Smooth muscle cell (in vitro differentiated cells): ENCODE data around the gene NKAIN2. TPM values are rescaled to one million over a fixed set of nuclear protein-coding genes. Genes with fewer than 3 reads are reported as not detected.

Experiments
- DNase-seq: peaks from one replicate; lab custom pipeline; 2025; ENCODE audit not compliant: unreplicated experiment; lab: John Stamatoyannopoulos, UW
- H2AFZ ChIP-seq: fragments of 200-600 bp; sonication (generic); 2 replicates; pipeline ENCODE4 v1.6.0; 2016; ENCODE audit warnings: antibody characterized with exemption, low read depth, mild to moderate bottlenecking
- H3F3A ChIP-seq: fragments of 200-600 bp; sonication (generic); 2 replicates; pipeline ENCODE4 v1.6.0; 2017; ENCODE audit warnings: antibody characterized with exemption, low read depth
- H3K27ac ChIP-seq: fragments of 200-600 bp; sonication (generic); 2 replicates; pipeline ENCODE4 v1.5.1; 2016; ENCODE audit warnings: low read depth, mild to moderate bottlenecking
- H3K27me3 ChIP-seq: fragments of 200-600 bp; sonication (generic); 2 replicates; pipeline ENCODE4 v1.6.1; 2016; ENCODE audit warnings: low read depth, mild to moderate bottlenecking
- H3K36me3 ChIP-seq: fragments of 200-600 bp; sonication (generic); 2 replicates; pipeline ENCODE4 v1.5.1; 2016; ENCODE audit warnings: low read depth
- H3K4me1 ChIP-seq: fragments of 200-600 bp; sonication (generic); 2 replicates; pipeline ENCODE4 v1.5.1; 2016; ENCODE audit warnings: low read depth
- H3K4me2 ChIP-seq: fragments of 200-600 bp; sonication (generic); 2 replicates; pipeline ENCODE4 v1.6.0; 2016; ENCODE audit warnings: mild to moderate bottlenecking
- H3K4me3 ChIP-seq: fragments of 200-600 bp; sonication (generic); 2 replicates; pipeline ENCODE4 v1.5.1; 2016; ENCODE audit warnings: mild to moderate bottlenecking
- H3K79me2 ChIP-seq: fragments of 200-600 bp; sonication (generic); 2 replicates; pipeline ENCODE4 v1.6.0; 2016; ENCODE audit warnings: low read depth, mild to moderate bottlenecking
- H3K9ac ChIP-seq: fragments of 200-600 bp; sonication (generic); 2 replicates; pipeline ENCODE4 v1.6.0; 2016; ENCODE audit warnings: low read depth
- H3K9me3 ChIP-seq: fragments of 200-600 bp; sonication (generic); replicated peaks from 2 replicates; pipeline ENCODE4 v1.5.1; 2016; ENCODE audit warnings: low read depth
- H4K20me1 ChIP-seq: fragments of 200-600 bp; sonication (generic); 2 replicates; pipeline ENCODE4 v1.6.0; 2016; ENCODE audit warnings: low read depth
- CTCF ChIP-seq: fragments of 200-600 bp; sonication (generic); IDR thresholded peaks from 2 replicates; pipeline ENCODE4 v1.5.1; 2017; ENCODE audit warnings: borderline replicate concordance, mild to moderate bottlenecking, antibody characterized with exemption; ENCODE audit not compliant: insufficient read depth, poor library complexity, severe bottlenecking
- WGBS: methylation state at CpG from one replicate; pipeline ENCODE4 v1.1.7; 2016; ENCODE audit warnings: low lambda C conversion rate; 5-methylcytosine and 5-hydroxymethylcytosine counted together
- polyA plus RNA-seq: library from polyadenylated mRNA; unstranded; fragments of >200 nt; fragmentation: Nextera tagmentation; extraction: Ambion mirVana; gene quantifications from 2 replicates; pipeline ENCODE4 v1.2.1, GENCODE V29; 2016
- total RNA-seq: library from RNA; depleted of rRNA; stranded (reverse); fragments of >200 nt; gene quantifications from 2 replicates; pipeline ENCODE4 v1.2.3, GENCODE V29; 2014

The NKAIN2 gene
- total and polyA plus RNA-seq, 2 experiments from 2014 or later: 0.09 TPM; not detected in 1

- no peak overlapping the region for H3K4me2 ChIP-seq
- no peaks in the 10 kb centered on the region for H3K27me3 ChIP-seq
- H3K9ac ChIP-seq: no peak overlapping the region
- 79% methylated on average over 4 of the region's 4 CpGs for WGBS
- H3K36me3 ChIP-seq: no peaks in the 10 kb centered on the region
- no peak overlapping the region for H2AFZ ChIP-seq
- no peaks in the 10 kb centered on the region for H3F3A ChIP-seq
- peaks cover 5% of the 10 kb centered on the region for H3K4me1 ChIP-seq
- no peak overlapping the region for H3K4me3 ChIP-seq
- H3K79me2 ChIP-seq: no peaks in the 10 kb centered on the region
- no peak overlapping the region for H3K27ac ChIP-seq
- no peaks in the 10 kb centered on the region for H4K20me1 ChIP-seq
- TF ChIP-seq CTCF: no peak
- no peak for DNase-seq
- no peaks in the 10 kb centered on the region for H3K9me3 ChIP-seq
Measured at GRCh38 chr6:124420116-124420840, 616.6 kb downstream of the NKAIN2 start.

DNA sequence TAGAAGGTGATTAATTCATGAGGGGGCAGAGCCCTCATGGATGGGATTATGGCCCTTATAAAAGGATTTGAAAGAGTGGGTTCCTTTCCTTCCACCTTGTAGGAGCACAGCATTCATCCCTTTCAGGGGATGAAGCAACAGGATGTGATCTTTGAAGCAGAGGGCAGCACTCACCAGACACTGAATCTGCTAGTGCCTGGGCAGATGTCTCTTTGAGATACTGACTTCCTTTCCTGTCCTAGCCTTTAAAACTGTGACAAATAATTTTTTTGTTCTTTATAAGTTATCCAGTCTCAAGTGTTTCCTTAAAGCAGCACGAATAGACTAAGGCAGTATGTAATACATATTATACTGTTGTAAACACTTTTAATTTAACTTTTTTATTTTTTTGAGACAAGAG, 620.0 kb downstream of the NKAIN2 start:
- no peak overlapping the region for H3K9ac ChIP-seq
- no peaks in the 10 kb centered on the region for H3K36me3 ChIP-seq
- no peaks in the 10 kb centered on the region for H3K79me2 ChIP-seq
- no peaks in the 10 kb centered on the region for H3K9me3 ChIP-seq
- H4K20me1 ChIP-seq: no peaks in the 10 kb centered on the region
- H3K4me3 ChIP-seq: no peak overlapping the region
- peaks cover 5% of the 10 kb centered on the region for H3K4me1 ChIP-seq
- no peak for DNase-seq
- H3K4me2 ChIP-seq: no peak overlapping the region
- no peak for TF ChIP-seq CTCF
- no peaks in the 10 kb centered on the region for H3K27me3 ChIP-seq
- H3F3A ChIP-seq: no peaks in the 10 kb centered on the region
- no peak overlapping the region for H3K27ac ChIP-seq
- WGBS: 86% methylated on average over 1 of the region's 1 CpG
- no peak overlapping the region for H2AFZ ChIP-seq

- H3K9ac ChIP-seq: no peak overlapping the region
- H2AFZ ChIP-seq: no peak overlapping the region
- no peaks in the 10 kb centered on the region for H3K9me3 ChIP-seq
- H3K4me1 ChIP-seq: no peaks in the 10 kb centered on the region
- H3K27me3 ChIP-seq: no peaks in the 10 kb centered on the region
- no peaks in the 10 kb centered on the region for H3K79me2 ChIP-seq
- 97% methylated on average over 7 of the region's 7 CpGs for WGBS
- TF ChIP-seq CTCF: no peak
- H3K27ac ChIP-seq: no peak overlapping the region
- no peak for DNase-seq
- no peak overlapping the region for H3K4me2 ChIP-seq
- H3F3A ChIP-seq: no peaks in the 10 kb centered on the region
- H3K36me3 ChIP-seq: no peaks in the 10 kb centered on the region
- no peaks in the 10 kb centered on the region for H4K20me1 ChIP-seq
- no peak overlapping the region for H3K4me3 ChIP-seq
Measured at GRCh38 chr6:124430740-124431318, 627.2 kb downstream of the NKAIN2 start.

DNA sequence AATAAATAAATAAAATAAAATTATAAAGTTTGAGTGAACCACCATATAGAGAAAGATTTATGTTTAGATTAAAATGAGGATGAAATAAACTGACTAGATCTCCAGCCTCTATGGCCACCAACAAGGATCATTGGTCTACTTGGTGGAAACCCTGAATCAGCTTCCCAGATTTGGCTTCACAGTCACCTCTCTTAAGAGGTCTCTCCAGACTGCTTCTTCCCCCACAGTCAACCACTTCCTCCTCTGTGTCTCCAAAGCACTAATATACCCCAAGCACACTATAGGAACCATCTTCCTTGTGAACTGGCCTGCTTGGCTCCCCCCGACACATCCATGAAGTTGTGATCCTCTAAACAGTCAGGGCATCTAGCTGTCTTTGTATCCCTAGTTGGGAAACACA, 629.0 kb downstream of the NKAIN2 start:
- no peak for DNase-seq
- Histone ChIP-seq H3K27me3 (no peaks in the 10 kb centered on the region), H4K20me1 (no peaks in the 10 kb centered on the region), H3K79me2 (no peaks in the 10 kb centered on the region), H3F3A (no peaks in the 10 kb centered on the region), H3K4me2 (no peak overlapping the region), H3K9me3 (no peaks in the 10 kb centered on the region), H3K27ac (no peak overlapping the region), H2AFZ (no peak overlapping the region), H3K9ac (no peak overlapping the region), H3K4me3 (no peak overlapping the region), H3K4me1 (no peaks in the 10 kb centered on the region), H3K36me3 (no peaks in the 10 kb centered on the region)
- no peak for TF ChIP-seq CTCF
- WGBS: 91% methylated on average over 1 of the region's 1 CpG
